Lung microvascular endothelial cell (primary cell): ENCODE results near the gene PARP11. TPM values are rescaled to one million over a fixed set of nuclear protein-coding genes. Genes with fewer than 3 reads are reported as not detected.
A peak's percentile ranks its signal among the peaks of the same experiment; 100 is the strongest.

ENCODE experiments used
- DNase-seq, 2 donors: peaks; one replicate each; pipeline versions ENCODE4 v3.0.0 to v3.0.0-alpha.2; 2010; ENCODE audit warnings: low read depth in 2 of 2
- total RNA-seq: library from RNA; depleted of rRNA; stranded (reverse); fragments of >200 nt; gene quantifications from 2 replicates; pipeline ENCODE4 v1.2.1, GENCODE V29; 2014

PARP11 gene
- total RNA-seq, 1 donor from 2014 or later, result 6.5 TPM

- no peak for DNase-seq
Observed at GRCh38 chr12:3827301-3828000, 45.7 kb downstream of the PARP11 start.

GRCh38 chr12:3821441-3821840 is 51.8 kb downstream of the PARP11 start:
- DNase-seq, result no peak

GRCh38 chr12:3820122-3820521 is 53.1 kb downstream of the PARP11 start:
- DNase-seq, result peak; percentile 5 to 43

- no peak for DNase-seq
Observed at GRCh38 chr12:3816266-3816665, 56.9 kb downstream of the PARP11 start.

GRCh38 chr12:3815094-3815766 is 58.0 kb downstream of the PARP11 start:
- no peak for DNase-seq

GRCh38 chr12:3810540-3810939 is 62.7 kb downstream of the PARP11 start:
- DNase-seq, result no peak

- DNase-seq, result no peak
Observed at GRCh38 chr12:3810016-3810370, 63.2 kb downstream of the PARP11 start.

GRCh38 chr12:3809357-3810015 is 63.7 kb downstream of the PARP11 start:
- DNase-seq, result no peak

- no peak for DNase-seq
Observed at GRCh38 chr12:3805077-3805476, 68.1 kb downstream of the PARP11 start.

GRCh38 chr12:3803865-3804472 is 69.2 kb downstream of the PARP11 start:
- DNase-seq, result peak; percentile 84 to 87

- DNase-seq, result no peak
Observed at GRCh38 chr12:3802721-3803120, 70.5 kb downstream of the PARP11 start.

GRCh38 chr12:3797531-3798048 is 75.6 kb downstream of the PARP11 start:
- no peak for DNase-seq

GRCh38 chr12:3795492-3796133 is 77.6 kb downstream of the PARP11 start:
- no peak for DNase-seq

- no peak for DNase-seq
Observed at GRCh38 chr12:3795066-3795465, 78.1 kb downstream of the PARP11 start.

GRCh38 chr12:3792623-3793288 is 80.4 kb downstream of the PARP11 start:
- no peak for DNase-seq

GRCh38 chr12:3791256-3791874 is 81.8 kb downstream of the PARP11 start:
- no peak for DNase-seq

- no peak for DNase-seq
Observed at GRCh38 chr12:3790642-3791041, 82.6 kb downstream of the PARP11 start.

GRCh38 chr12:3789838-3790237 is 83.4 kb downstream of the PARP11 start:
- DNase-seq, result no peak

GRCh38 chr12:3777206-3777809 is 95.9 kb downstream of the PARP11 start:
- DNase-seq, result peak; percentile 72 to 75

- no peak for DNase-seq
Observed at GRCh38 chr12:3775385-3776035, 97.7 kb downstream of the PARP11 start.
